ENCODE results near the gene GYPC. TPM values are rescaled to one million over a fixed set of nuclear protein-coding genes. Genes with fewer than 3 reads are reported as not detected.

GYPC gene
- total RNA-seq, 1 experiment from 2014 or later: 13.6 TPM

GRCh38 chr2:126653109-126653508, 2.8 kb upstream of the GYPC start:
- H3K14ac ChIP-seq (ENCODE audit: insufficient read depth, low read length): no peak overlapping the region
- no peak overlapping the region for H2BK120ac ChIP-seq (ENCODE audit: low read depth, low read length, poor library complexity, severe bottlenecking)
- H3K4me1 Mint-ChIP-seq: peaks cover 26 to 28% of the 10 kb centered on the region in 2 experiments
- no CpG with 5 or more reads among the region's 4 CpGs for WGBS (ENCODE audit: extremely low coverage, insufficient read length, low lambda C conversion rate)
- no peaks in the 10 kb centered on the region for H3K79me2 ChIP-seq (ENCODE audit: insufficient read depth, low read length)
- no peak overlapping the region for H3K9ac ChIP-seq (ENCODE audit: extremely low read depth, insufficient read length, low read length)
- H2AFZ ChIP-seq (ENCODE audit: low read length): no peak overlapping the region
- no peak overlapping the region for H2AK5ac ChIP-seq (ENCODE audit: insufficient read length, low read length)
- no peaks in the 10 kb centered on the region for H3K36me3 Mint-ChIP-seq (ENCODE audit: insufficient read depth in 1 of 3, low read depth in 3 of 3)
- H3K56ac ChIP-seq (ENCODE audit: insufficient read length, low read depth, low read length): no peak overlapping the region
- H3K79me1 ChIP-seq (ENCODE audit: insufficient read depth, low read depth, low read length, poor library complexity, severe bottlenecking): no peaks in the 10 kb centered on the region
- H4K8ac ChIP-seq (replicated peaks; ENCODE audit: insufficient read length, low read depth, low read length): no peak overlapping the region
- no peak overlapping the region for H3T11ph ChIP-seq (ENCODE audit: low read length)
- no peak for DNase-seq
- no peaks in the 10 kb centered on the region for H3K9me3 ChIP-seq (ENCODE audit: control insufficient read depth, low read depth, low read length)
- H2BK20ac ChIP-seq (ENCODE audit: low read depth, low read length, poor library complexity, severe bottlenecking): no peak overlapping the region
- no peak for TF ChIP-seq CTCF (conservative IDR thresholded peaks at IDR 0.05)
- peaks cover 5% of the 10 kb centered on the region for H3K4me1 ChIP-seq (ENCODE audit: insufficient read depth, low read length)
- H2BK15ac ChIP-seq (ENCODE audit: low read depth, low read length): no peak overlapping the region
- H3K4me2 ChIP-seq (ENCODE audit: insufficient read depth, insufficient read length, low read length): no peak overlapping the region
- H2BK5ac ChIP-seq (ENCODE audit: insufficient read length, low read length): no peak overlapping the region
- no peaks in the 10 kb centered on the region for H3K27me3 ChIP-seq (ENCODE audit: insufficient read depth, low read length)
- peaks cover 20% of the 10 kb centered on the region for H3K27me3 Mint-ChIP-seq (ENCODE audit: low read depth)
- no peak overlapping the region for H4K91ac ChIP-seq (ENCODE audit: insufficient read length, low read depth, low read length)
- H3K27ac ChIP-seq (ENCODE audit: insufficient read length, low read depth, low read length): no peak overlapping the region
- no peak overlapping the region for H3K23ac ChIP-seq (ENCODE audit: insufficient read length, low read depth, low read length)
- no peak overlapping the region for H3K18ac ChIP-seq (ENCODE audit: insufficient read length, low read depth, low read length)
- peaks cover 3 to 5% of the 10 kb centered on the region in 2 experiments; a peak in 3 of 5 replicates for H3K9me3 Mint-ChIP-seq
- no peak overlapping the region for H2BK12ac ChIP-seq (ENCODE audit: insufficient read length, low read depth, low read length)
- H4K5ac ChIP-seq (ENCODE audit: insufficient read length, low read depth, low read length): no peak overlapping the region
- peaks cover 19% of the 10 kb centered on the region for H3K23me2 ChIP-seq (ENCODE audit: insufficient read length, low read depth, low read length, poor library complexity, severe bottlenecking)
- H3K4ac ChIP-seq (ENCODE audit: low read depth, low read length): no peak overlapping the region
- no peak overlapping the region for H3K27ac Mint-ChIP-seq
- no peaks in the 10 kb centered on the region for H4K20me1 ChIP-seq (ENCODE audit: control insufficient read depth, insufficient read depth, insufficient read length)
- no peak overlapping the region for H3K4me3 Mint-ChIP-seq
